AG10803 (cell line): ENCODE measurements around the gene TRAF2.
"Not testable (repeated sequence)": the region's sequence is repeated elsewhere in the genome, so short reads cannot be mapped to it uniquely, and the experiment has no call there.

ENCODE experiments used
- DNase-seq: peaks from one replicate; pipeline ENCODE4 v3.0.0; 2010; ENCODE audit warnings: low read depth
- H3K4me3 ChIP-seq: 2 replicates; pipeline ENCODE4 v1.5.1; 2011; ENCODE audit warnings: mild to moderate bottlenecking, low read length, control low read depth
- TF ChIP-seq, protein P1 (sequence below): conservative IDR thresholded peaks from 2 replicates; pipeline ENCODE4 v1.5.1; 2011; ENCODE audit warnings: mild to moderate bottlenecking, low read length, control low read depth, inconsistent platforms

Gene TRAF2, protein sequence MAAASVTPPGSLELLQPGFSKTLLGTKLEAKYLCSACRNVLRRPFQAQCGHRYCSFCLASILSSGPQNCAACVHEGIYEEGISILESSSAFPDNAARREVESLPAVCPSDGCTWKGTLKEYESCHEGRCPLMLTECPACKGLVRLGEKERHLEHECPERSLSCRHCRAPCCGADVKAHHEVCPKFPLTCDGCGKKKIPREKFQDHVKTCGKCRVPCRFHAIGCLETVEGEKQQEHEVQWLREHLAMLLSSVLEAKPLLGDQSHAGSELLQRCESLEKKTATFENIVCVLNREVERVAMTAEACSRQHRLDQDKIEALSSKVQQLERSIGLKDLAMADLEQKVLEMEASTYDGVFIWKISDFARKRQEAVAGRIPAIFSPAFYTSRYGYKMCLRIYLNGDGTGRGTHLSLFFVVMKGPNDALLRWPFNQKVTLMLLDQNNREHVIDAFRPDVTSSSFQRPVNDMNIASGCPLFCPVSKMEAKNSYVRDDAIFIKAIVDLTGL

DNA sequence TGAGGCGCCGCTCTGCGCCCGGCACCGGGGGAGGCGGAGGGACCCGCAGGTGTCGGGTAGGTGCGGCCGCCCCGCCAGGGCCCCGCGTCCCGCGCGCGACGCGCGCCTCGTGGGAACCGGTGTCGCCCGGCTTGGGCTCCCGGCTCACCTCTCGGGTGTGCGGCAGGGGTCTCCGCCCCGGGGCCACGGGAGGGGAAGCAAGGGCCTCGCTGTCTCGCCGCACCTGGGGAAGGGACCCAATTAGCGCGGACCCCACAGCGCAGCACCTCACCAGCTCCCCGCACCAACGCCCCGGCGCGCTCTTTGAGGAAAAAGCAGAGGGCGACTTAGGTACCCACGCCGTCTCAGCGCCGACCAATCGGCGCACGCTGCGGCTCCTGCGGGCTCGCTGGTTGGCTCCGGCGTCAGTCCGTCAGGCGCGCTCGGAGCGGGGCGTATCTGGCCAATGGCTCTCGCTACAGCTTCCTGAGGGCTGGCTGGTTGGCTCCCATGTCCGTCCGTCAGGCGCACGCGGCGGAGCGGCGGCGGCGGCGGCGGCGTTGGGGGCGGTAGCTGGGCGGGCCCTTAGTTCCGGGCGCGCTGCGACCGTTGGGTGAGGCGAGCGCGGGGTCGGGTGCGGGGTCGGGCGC lies at the start of gene TRAF2:
TSS of gene TRAF2 (plus strand) at position 567 of the 629 bp plus-strand sequence. CDS start 12,225 bp downstream, outside the sequence.
- TF ChIP-seq, protein P1, sequence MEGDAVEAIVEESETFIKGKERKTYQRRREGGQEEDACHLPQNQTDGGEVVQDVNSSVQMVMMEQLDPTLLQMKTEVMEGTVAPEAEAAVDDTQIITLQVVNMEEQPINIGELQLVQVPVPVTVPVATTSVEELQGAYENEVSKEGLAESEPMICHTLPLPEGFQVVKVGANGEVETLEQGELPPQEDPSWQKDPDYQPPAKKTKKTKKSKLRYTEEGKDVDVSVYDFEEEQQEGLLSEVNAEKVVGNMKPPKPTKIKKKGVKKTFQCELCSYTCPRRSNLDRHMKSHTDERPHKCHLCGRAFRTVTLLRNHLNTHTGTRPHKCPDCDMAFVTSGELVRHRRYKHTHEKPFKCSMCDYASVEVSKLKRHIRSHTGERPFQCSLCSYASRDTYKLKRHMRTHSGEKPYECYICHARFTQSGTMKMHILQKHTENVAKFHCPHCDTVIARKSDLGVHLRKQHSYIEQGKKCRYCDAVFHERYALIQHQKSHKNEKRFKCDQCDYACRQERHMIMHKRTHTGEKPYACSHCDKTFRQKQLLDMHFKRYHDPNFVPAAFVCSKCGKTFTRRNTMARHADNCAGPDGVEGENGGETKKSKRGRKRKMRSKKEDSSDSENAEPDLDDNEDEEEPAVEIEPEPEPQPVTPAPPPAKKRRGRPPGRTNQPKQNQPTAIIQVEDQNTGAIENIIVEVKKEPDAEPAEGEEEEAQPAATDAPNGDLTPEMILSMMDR, result no peak
- DNase-seq, result peak; percentile 100

DNA sequence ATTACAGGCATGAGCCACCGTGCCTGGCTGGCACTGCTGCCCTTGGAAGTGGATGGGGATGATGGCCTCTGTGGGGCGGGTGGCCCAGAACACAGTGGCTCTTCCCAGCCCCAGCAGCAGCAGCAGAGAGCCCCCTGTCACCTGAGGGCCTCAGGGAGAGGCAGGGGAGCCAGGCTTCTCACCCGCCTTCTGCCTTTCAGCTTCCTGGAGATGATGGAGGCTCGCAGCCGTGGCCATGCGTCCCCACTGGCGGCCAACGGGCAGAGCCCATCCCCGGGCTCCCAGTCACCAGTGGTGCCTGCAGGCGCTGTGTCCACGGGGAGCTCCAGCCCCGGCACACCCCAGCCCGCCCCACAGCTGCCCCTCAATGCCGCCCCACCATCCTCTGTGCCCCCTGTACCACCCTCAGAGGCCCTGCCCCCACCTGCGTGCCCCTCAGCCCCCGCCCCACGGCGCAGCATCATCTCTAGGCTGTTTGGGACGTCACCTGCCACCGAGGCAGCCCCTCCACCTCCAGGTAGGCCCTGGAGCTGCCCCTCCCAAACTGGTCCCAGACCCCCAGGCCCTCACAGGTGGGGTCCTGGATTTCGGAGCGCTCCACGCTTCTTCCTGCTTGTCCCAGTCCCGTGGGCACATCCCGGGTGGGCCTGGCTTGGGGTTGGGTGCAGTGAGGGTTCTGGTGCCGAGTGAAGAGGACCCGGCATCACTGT lies 49.0 kb upstream of the TRAF2 start:
- TF ChIP-seq, protein P1, result no peak
- DNase-seq, result no peak
- H3K4me3 ChIP-seq, result no peak overlapping the region

More for the DNA sequence above, at the start of gene TRAF2:
- peak within 1 kb of the TSS; percentile 76 for H3K4me3 ChIP-seq

DNA sequence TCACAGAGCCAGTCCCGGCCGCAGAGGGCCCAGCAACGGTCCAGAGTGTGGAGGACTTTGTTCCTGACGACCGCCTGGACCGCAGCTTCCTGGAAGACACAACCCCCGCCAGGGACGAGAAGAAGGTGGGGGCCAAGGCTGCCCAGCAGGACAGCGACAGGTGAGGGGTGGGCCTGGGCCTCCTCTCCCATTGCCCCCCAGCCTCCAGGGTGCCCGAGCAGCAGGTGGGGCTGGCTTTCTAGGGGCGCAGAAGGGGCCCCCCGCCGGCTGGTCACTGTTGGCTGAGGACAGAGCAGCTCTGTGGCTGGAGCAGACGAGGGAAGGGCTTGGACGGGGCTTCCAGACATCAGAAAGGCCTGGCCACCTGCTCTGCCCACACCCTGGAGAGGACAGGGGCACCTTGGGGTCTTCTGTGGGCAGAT lies 48.4 kb upstream of the TRAF2 start:
- DNase-seq, H3K4me3 ChIP-seq: not testable (repeated sequence)

DNA sequence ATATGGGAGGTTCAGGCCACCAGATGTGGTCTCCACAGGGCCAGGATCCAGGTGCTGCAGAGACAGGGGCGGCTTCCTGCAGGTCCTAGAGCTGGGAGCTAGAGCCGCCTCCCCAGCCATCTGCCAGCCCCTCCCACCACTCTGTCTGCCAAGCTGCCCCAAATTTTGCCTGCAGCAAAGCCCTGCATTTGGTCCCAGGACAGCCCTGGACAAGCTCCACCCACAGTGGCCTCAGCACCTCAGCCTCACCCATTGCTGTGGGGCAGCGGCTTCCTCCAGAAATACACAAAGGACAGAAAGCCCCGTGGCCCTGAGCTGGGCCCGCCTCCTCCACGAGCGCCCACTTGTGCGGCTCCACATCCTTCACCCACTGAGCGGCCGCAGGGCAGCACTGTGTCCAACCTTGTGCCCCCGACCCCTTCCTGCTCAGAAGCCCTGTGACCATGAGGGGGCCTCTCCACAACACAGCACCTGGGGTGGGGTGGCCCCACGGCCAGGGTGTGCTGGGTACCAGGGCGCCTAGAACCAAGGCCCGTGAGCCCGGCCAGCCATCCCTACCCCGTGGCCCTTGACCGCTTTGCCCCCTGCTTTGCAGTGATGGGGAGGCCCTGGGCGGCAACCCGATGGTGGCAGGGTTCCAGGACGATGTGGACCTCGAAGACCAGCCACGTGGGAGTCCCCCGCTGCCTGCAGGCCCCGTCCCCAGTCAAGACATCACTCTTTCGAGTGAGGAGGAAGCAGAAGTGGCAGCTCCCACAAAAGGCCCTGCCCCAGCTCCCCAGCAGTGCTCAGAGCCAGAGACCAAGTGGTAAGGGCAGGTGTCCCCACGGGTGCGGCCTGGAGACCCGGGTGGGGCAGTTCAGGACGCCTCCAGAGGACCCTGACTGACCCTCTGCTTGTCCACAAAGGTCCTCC lies 47.7 kb upstream of the TRAF2 start:
- TF ChIP-seq, protein P1, result no peak
- no peak overlapping the region for H3K4me3 ChIP-seq
- no peak for DNase-seq

DNA sequence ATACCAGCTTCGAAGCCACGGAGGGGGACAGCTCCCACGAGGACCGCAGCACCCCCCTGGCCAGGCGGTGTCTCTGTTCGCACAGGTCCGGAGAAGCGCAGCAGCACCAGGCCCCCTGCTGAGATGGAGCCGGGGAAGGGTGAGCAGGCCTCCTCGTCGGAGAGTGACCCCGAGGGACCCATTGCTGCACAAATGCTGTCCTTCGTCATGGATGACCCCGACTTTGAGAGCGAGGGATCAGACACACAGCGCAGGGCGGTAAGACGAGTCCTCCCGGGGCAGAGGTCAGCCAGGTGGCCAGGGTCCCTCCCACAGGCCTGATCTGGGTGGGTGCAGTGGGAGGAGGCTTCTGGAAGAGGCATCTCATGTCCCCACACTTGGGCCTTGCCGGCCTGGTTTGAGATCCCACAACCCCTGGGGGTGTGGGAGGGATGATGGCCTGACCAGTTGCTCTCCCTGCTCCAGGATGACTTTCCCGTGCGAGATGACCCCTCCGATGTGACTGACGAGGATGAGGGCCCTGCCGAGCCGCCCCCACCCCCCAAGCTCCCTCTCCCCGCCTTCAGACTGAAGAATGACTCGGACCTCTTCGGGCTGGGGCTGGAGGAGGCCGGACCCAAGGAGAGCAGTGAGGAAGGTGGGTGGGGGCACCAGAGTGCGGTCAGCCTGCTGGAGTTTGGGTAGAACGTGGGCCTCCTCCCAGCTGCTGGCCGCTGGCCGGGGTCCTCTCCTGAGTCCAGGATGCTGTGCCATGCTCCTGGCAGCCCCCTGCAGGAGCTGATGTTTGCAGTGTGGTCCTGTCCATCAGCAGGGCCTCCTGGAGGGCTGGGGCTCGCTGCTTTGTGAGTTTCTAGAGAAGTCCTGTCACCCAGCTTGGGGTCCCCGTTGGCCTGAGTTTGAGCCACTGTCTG lies 46.8 kb upstream of the TRAF2 start:
- TF ChIP-seq, protein P1, result no peak
- no peak overlapping the region for H3K4me3 ChIP-seq
- no peak for DNase-seq

DNA sequence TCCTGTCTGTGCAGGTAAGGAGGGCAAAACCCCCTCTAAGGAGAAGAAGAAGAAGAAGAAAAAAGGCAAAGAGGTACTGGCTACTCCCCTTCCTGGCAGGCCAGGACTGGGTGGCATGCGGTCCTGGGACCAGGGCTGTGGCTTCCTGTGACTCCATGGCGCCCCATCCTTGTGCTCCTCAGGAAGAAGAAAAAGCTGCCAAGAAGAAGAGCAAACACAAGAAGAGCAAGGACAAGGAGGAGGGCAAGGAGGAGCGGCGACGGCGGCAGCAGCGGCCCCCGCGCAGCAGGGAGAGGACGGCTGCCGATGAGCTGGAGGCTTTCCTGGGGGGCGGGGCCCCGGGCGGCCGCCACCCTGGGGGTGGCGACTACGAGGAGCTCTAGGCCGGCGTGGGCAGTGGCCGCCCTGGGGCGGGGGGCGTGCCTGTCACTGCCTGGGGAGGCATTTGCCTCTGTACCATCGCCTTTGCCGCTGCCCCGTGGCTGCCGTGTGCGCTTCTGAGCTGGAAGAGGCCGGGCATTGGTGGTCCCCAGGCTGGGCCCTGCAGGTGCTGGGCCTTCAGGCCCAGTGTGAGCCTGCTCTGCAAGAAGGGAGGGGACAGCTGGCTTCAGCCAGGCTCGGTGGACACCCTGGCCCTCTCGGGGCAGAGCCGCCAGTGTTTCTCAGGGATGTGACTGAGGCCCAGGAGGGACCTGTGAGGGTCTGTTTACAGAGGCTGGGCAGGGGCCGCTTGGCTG lies 46.0 kb upstream of the TRAF2 start:
- no peak for DNase-seq
- TF ChIP-seq, protein P1, result no peak
- no peak overlapping the region for H3K4me3 ChIP-seq
